ENCODE measurements around the gene PACRG. TPM values are rescaled to one million over a fixed set of nuclear protein-coding genes. Genes with fewer than 3 reads are reported as not detected.

The PACRG gene
- polyA plus RNA-seq, 3 donors: 14.2 to 16.6 (median 16.4) TPM

GRCh38 chr6:162852192-162852591 lies 124.4 kb downstream of the PACRG start:
- DNase-seq (ENCODE audit: extremely low read depth in 1 of 11, low read depth in 9 of 11, low spot score in 4 of 11): no peak

- no peak for DNase-seq (ENCODE audit: extremely low read depth in 1 of 11, low read depth in 9 of 11, low spot score in 4 of 11)
Measured at GRCh38 chr6:162852840-162853577, 125.2 kb downstream of the PACRG start.

- DNase-seq (ENCODE audit: extremely low read depth in 1 of 11, low read depth in 9 of 11, low spot score in 4 of 11): no peak
Measured at GRCh38 chr6:162854228-162854627, 126.5 kb downstream of the PACRG start.

GRCh38 chr6:162854734-162855191 lies 127.0 kb downstream of the PACRG start:
- DNase-seq (ENCODE audit: extremely low read depth in 1 of 11, low read depth in 9 of 11, low spot score in 4 of 11): peak in 1 of 11 donors; percentile 17

GRCh38 chr6:162856885-162857284 lies 129.1 kb downstream of the PACRG start:
- DNase-seq (ENCODE audit: extremely low read depth in 1 of 11, low read depth in 9 of 11, low spot score in 4 of 11): peak; percentile 61 to 91 (median 79)

GRCh38 chr6:162857326-162857725 lies 129.6 kb downstream of the PACRG start:
- no peak for DNase-seq (ENCODE audit: extremely low read depth in 1 of 11, low read depth in 9 of 11, low spot score in 4 of 11)

- no peak for DNase-seq (ENCODE audit: extremely low read depth in 1 of 11, low read depth in 9 of 11, low spot score in 4 of 11)
Measured at GRCh38 chr6:162862462-162862861, 134.7 kb downstream of the PACRG start.

GRCh38 chr6:162862941-162863340 lies 135.2 kb downstream of the PACRG start:
- no peak for DNase-seq (ENCODE audit: extremely low read depth in 1 of 11, low read depth in 9 of 11, low spot score in 4 of 11)

- no peak for DNase-seq (ENCODE audit: extremely low read depth in 1 of 11, low read depth in 9 of 11, low spot score in 4 of 11)
Measured at GRCh38 chr6:162863821-162864220, 136.0 kb downstream of the PACRG start.

- no peak for DNase-seq (ENCODE audit: extremely low read depth in 1 of 11, low read depth in 9 of 11, low spot score in 4 of 11)
Measured at GRCh38 chr6:162864911-162865310, 137.1 kb downstream of the PACRG start.

- peak in 3 of 11 donors; percentile 25 to 41 (median 29) for DNase-seq (ENCODE audit: extremely low read depth in 1 of 11, low read depth in 9 of 11, low spot score in 4 of 11)
Measured at GRCh38 chr6:162866656-162867055, 138.9 kb downstream of the PACRG start.

- no peak for DNase-seq (ENCODE audit: extremely low read depth in 1 of 11, low read depth in 9 of 11, low spot score in 4 of 11)
Measured at GRCh38 chr6:162868397-162868796, 140.6 kb downstream of the PACRG start.

- DNase-seq (ENCODE audit: extremely low read depth in 1 of 11, low read depth in 9 of 11, low spot score in 4 of 11): no peak
Measured at GRCh38 chr6:162871966-162872365, 144.2 kb downstream of the PACRG start.

GRCh38 chr6:162873537-162873936 lies 145.8 kb downstream of the PACRG start:
- DNase-seq (ENCODE audit: extremely low read depth in 1 of 11, low read depth in 9 of 11, low spot score in 4 of 11): no peak

GRCh38 chr6:162875070-162875469 lies 147.3 kb downstream of the PACRG start:
- DNase-seq (ENCODE audit: extremely low read depth in 1 of 11, low read depth in 9 of 11, low spot score in 4 of 11): no peak

GRCh38 chr6:162882801-162883481 lies 155.2 kb downstream of the PACRG start:
- DNase-seq (ENCODE audit: extremely low read depth in 1 of 11, low read depth in 9 of 11, low spot score in 4 of 11): no peak

- DNase-seq (ENCODE audit: extremely low read depth in 1 of 11, low read depth in 9 of 11, low spot score in 4 of 11): no peak
Measured at GRCh38 chr6:162887981-162888689, 160.4 kb downstream of the PACRG start.

- DNase-seq (ENCODE audit: extremely low read depth in 1 of 11, low read depth in 9 of 11, low spot score in 4 of 11): no peak
Measured at GRCh38 chr6:162889303-162889702, 161.5 kb downstream of the PACRG start.

GRCh38 chr6:162898011-162898410 lies 170.2 kb downstream of the PACRG start:
- DNase-seq (ENCODE audit: extremely low read depth in 1 of 11, low read depth in 9 of 11, low spot score in 4 of 11): no peak

GRCh38 chr6:162899148-162899547 lies 171.4 kb downstream of the PACRG start:
- no peak for DNase-seq (ENCODE audit: extremely low read depth in 1 of 11, low read depth in 9 of 11, low spot score in 4 of 11)

All from renal cortex interstitium (tissue), 11 donors.